ENCODE data around the gene CYP3A4.
"Not testable (repeated sequence)": the region's sequence is repeated elsewhere in the genome, so short reads cannot be mapped to it uniquely, and the experiment has no call there.

Gene CYP3A4

DNA sequence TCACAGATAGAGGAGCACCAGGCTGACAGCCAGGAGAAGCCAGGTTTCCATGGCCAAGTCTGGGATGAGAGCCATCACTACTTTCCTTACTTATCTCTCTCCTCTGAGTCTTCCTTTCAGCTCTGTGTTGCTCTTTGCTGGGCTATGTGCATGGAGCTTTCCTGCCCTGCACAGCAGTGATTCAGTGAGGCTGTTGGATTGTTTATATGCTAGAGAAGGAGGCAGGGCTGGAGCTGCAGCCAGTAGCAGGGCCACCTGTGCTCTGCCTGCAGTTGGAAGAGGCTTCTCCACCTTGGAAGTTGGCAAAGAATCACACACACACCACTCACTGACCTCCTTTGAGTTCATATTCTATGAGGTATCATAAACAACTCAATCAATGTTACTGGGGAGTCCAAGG, at the start of gene CYP3A4:
Gene CYP3A4, minus strand, starts transcription at position 178 of the 400 bp plus-strand sequence. Its CDS starts 103 bp downstream, at position 75.
- no peak for DNase-seq

GRCh38 chr7:99833289-99833877, 49.4 kb upstream of the CYP3A4 start:
- DNase-seq, result peak; percentile 33

DNA sequence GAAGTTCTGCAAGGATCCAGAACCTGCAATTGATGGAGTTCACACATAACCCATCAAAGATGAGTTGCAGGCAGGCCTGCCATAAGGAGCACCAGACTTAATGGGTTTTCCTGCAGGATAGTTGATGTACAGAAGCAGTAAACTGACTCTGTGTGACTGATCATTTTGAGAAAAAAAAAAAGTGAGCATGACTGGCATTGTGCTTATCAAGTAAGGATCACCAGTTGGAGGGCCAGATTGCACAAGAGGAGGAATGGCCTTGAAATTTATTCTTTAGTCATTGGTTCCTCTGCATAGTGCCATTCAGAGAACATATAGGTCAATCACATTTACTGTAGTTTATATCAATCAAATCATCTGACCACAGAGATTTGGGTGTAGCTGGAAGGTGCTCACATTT, 47.6 kb upstream of the CYP3A4 start:
- DNase-seq, result no peak

DNA sequence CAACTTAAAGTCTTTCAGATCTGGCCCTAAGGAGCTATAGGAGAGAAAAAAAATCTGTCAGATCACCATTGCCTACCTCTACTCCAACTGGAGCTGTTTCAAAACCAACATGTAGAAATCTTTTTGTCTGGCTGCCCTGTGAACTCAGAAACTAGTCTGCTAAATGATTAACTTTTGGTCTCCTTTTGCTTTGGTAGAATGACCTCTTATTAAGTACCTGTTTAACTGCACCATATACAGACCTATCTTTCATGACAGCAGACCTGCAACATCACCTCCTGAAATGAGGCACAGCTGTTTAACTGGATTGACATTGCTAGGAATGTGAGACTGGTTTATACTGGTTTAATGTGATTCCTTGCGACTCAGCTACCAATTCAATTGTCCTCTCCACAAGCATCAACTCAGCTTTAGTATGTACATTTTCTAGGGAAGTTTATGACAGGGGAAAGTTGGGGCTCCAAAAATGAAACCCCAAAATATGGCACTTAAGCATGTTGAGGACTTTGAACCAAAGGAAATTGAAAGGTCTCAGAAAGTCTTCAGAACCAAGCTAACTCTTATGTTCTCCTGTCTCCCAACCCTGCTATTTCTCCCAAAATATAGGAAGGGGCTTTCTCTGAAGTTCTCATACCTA, 45.7 kb upstream of the CYP3A4 start:
- DNase-seq, result no peak

- no peak for DNase-seq
Measured at GRCh38 chr7:99828811-99829210, 44.8 kb upstream of the CYP3A4 start.

GRCh38 chr7:99827040-99827778, 43.2 kb upstream of the CYP3A4 start:
- DNase-seq, result no peak

DNA sequence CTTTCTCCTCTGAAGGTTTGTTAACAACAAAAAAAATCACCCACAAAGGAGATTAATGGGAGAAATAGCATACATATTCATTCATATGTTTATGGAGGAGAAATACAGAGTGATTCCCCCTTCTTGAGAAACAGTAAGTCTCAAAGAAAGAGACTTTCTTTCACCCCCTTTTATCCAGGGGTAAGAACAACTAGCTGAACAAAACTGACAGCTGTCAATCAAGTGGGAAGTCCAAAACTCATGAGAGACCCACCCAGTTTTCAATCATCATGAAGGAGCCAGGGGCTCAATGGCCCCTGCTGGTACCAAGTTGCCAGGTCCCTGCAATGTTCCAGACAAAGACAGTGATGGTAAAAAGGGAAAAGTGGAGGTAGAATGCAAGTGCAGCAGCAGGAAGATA, 41.9 kb upstream of the CYP3A4 start:
- no peak for DNase-seq

- DNase-seq, result no peak
Measured at GRCh38 chr7:99825452-99825851, 41.5 kb upstream of the CYP3A4 start.

DNA sequence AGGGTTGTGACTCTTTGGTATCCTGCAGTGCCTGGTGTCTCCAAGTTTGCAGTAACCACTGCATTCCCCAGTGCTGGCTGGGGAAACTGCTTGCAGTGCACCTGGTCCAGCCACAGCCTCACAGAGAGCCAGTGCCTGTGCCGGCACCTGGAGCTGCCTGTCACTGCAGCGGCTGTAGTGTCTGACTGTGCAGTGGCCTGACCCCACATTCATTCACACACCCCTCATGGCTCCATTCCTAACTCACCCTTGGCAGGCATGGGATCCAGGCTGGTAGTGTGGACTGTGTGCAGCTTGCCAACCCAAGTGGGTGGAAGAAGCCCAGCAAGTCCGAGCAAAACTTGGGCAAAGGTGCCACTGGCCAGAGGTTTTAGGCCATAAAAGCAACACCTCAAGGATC, 40.1 kb upstream of the CYP3A4 start:
- no peak for DNase-seq

DNA sequence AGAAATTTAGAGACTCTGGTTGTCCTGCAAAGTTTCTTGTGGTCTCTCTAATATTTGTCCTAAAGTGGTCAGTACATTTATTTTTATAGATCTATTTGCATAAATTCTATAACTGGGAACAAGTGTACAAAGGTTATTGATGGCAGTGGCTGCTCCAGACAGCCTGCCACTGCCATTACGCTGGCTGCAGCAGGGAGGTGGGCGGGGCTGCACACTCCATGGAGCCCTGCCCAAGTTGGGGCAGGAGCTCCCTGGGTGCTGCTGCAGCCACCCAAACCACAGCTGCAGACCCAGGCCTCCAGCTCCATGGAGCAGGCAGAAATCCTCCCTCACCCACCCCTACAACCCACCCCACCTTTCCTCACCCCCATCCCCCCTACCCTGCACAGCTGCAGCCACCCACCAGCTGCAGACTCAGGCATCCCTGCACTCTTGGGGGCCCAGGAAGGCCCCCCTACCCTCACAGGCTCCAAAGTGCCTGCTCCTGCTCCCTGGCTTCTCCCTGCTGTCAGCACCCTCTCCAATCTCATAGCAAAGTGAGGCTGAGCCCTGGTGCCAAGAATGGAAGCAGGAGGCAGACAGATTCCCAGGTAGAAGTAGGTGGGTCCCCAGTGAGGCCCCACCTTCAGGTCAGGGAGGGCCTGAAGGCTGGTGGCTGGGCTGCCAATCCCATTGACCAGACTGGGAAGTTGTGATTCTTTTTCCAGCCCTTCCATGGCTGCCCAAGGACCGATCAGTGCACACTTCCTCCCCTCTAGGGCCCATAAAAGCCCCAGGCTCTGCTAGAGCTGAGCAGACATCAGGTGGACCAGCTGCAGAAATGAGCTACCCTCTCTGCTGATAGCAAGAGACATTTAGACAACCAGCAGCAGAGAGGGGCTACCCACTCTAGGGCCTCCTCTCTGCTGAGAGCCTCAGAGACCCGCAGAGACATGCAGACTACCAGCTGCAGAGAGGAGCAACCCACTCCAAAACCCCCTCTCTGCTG, 39.0 kb upstream of the CYP3A4 start:
- DNase-seq, result no peak

DNA sequence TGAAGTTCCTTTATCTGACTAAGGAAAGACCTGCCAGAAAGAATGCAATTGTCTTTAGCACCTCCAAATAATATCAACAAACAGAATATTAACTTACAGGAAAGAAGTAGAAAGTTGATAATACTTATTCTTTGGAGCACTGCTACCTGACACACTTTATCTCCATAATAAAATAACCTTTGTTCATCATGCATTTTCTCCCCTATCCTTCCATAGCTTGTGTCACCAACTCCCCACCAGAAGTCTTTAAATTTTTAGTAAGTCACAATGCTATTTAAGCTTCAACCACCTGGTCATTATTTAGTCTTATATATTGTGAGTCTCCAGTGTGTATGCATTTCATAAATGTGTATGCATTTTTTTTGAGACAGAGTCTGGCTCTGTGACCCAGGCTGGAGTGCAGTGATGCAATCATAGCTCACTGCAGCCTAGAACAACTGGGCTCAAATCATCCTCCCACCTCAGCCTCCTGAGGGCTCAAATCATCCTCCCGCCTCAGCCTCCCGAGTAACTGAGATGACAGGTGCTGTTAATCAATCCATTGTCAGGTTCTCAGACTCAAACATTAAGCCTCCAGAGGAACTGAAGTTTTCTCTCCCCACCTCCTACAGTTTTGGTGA, 36.5 kb upstream of the CYP3A4 start:
- DNase-seq, result no peak

- DNase-seq, result no peak
Measured at GRCh38 chr7:99808766-99809165, 24.8 kb upstream of the CYP3A4 start.

DNA sequence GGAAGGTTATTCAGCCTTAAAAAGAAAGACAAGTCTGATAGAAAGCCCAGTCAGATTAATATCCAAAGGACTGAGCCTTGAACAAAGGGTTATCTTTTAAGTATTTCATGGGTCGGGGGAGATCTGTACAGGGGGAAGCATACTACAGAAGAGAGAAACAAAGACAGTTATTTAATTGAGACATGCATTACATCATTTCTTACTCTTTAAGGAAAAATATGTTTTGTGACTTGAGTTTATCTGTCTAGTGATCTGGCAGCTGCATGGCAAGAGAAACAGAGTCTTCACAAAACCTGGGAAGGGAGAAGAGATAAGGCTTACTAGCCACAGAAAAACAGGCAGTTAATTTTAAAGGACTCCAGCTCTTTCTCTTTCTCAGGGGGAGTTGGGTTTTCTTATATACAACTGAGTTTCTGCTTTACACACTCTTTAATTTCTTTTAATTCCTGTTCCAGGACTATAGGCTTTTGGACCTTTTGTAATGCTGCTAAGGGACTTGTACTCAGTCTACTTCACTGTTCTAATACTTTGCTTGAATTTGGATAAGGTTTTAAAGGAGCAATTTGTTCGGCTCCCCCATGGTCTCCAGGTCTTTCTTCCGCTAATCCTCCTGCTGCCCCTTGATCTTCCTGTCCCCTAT, 23.0 kb upstream of the CYP3A4 start:
- no peak for DNase-seq

GRCh38 chr7:99805641-99806040, 21.7 kb upstream of the CYP3A4 start:
- no peak for DNase-seq

DNA sequence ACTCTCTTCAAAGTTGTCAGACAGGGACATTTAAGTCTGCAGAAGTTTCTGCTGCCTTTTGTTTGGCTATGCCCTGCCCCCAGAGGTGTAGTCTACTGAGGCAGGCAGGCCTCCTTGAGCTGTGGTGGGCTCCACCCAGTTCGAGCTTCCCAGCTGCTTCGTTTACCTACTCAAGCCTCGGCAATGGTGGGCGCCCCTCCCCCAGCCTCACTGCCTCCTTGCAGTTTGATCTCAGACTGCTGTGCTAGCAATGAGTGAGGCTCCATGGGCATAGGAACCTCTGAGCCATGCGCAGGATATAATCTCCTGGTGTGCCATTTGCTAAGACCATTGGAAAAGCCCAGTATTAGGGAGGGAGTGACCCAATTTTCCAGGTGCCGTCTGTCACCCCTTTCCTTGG, 19.1 kb upstream of the CYP3A4 start:
- DNase-seq, result not testable (repeated sequence)

GRCh38 chr7:99801407-99801806, 17.4 kb upstream of the CYP3A4 start:
- DNase-seq, result not testable (repeated sequence)

DNA sequence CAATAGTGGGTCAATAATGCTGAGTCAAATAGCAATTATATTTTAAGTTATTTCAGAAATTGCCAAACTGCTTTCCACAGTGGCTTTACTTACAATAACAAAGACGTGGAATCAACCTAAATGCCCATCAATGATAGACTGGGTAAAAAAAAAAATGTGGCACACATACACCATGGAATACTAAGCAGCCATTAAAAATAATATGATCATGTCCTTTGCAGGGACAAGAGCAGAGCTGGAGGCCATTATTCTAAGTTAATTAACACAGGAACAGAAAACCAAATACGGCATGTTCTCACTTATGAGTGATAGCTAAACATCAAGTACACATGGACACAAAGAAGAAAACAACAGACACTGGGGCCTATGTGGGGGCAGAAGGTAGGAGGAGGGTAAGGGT, 15.0 kb upstream of the CYP3A4 start:
- no peak for DNase-seq

DNA sequence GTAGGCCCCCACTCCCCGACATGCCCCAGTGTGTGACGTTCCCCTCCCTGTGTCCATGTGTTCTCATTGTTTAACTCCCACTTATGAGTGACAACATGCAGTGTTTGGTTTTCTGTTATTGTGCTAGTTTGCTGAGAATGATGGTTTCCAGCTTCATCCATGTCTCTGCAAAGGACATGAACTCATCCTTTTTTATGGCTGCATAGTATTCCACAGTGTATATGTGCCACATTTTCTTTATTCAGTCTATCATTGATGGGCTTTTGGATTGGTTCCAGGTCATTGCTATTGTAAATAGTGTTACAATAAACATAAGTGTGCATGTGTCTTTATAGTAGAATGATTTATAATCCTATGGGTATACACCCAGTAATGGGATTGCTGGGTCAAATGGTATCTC, 11.9 kb upstream of the CYP3A4 start:
- not testable (repeated sequence) for DNase-seq

- peak; percentile 6 for DNase-seq
Measured at GRCh38 chr7:99794585-99795502, 10.9 kb upstream of the CYP3A4 start.

- no peak for DNase-seq
Measured at GRCh38 chr7:99793443-99793842, 9.5 kb upstream of the CYP3A4 start.

DNA sequence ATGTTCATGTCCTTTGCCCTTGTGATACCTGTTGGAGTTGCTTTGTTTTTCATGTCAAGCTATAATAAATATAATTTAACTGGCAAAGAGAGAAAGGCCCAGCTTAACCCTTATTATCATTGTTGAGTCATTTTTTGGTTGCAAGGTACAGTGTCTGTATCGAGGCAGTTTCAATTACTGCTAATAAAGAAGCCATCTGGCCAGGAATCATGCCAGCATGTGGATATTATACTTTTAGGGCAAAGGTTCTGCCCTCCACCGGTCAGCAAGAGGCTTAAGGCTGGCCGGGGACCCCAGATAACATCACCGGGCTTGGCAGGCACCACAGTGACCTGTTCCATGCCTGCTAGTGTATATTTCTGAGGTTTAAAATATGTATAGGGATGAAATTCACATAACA, 9.0 kb upstream of the CYP3A4 start:
- DNase-seq, result no peak
